PFSK-1 (cell line): ENCODE results near the gene GAB3.

Experiments used
- FOXP2 ChIP-seq: optimal IDR thresholded peaks from 2 replicates; pipeline ENCODE3; 2011; ENCODE audit warnings: borderline replicate concordance, control low read depth, inconsistent platforms; ENCODE audit not compliant: insufficient read depth; ENCODE audit errors: extremely low read length, extremely low read depth
- POLR2AphosphoS5 ChIP-seq: IDR thresholded peaks from 2 replicates; pipeline ENCODE4 v1.6.1; 2012; ENCODE audit warnings: low read depth, mild to moderate bottlenecking, control low read depth, low read length, moderate library complexity
- REST ChIP-seq, 2 experiments: IDR thresholded peaks; 2 replicates each; pipeline versions ENCODE4 v1.6.1 to v1.8.0; 2011 to 2012; ENCODE audit warnings: low read depth in 2 of 2, low read length in 2 of 2, control low read depth in 1 of 2, inconsistent platforms in 1 of 2, mild to moderate bottlenecking in 1 of 2, moderate library complexity in 1 of 2; ENCODE audit not compliant: insufficient read depth in 1 of 2
- SIN3A ChIP-seq: IDR thresholded peaks from 2 replicates; pipeline ENCODE4 v1.6.1; 2012; ENCODE audit warnings: mild to moderate bottlenecking, low read length, moderate library complexity, borderline replicate concordance; ENCODE audit not compliant: insufficient read depth
- TAF1 ChIP-seq: IDR thresholded peaks from 2 replicates; pipeline ENCODE4 v1.6.1; 2012; ENCODE audit warnings: low read length, control low read depth, borderline replicate concordance; ENCODE audit not compliant: insufficient read depth

The GAB3 gene

GRCh38 chrX:154733066-154733425 lies 17.8 kb downstream of the GAB3 start:
- TF ChIP-seq SIN3A (no peak), REST (IDR thresholded peaks at IDR 0.05; ENCODE audit: insufficient read depth in 1 of 2, low read depth in 2 of 2, low read length in 2 of 2) (no peak), TAF1 (no peak), FOXP2 (no peak), POLR2AphosphoS5 (no peak)

- TF ChIP-seq SIN3A, result no peak
- no peak for TF ChIP-seq POLR2AphosphoS5
- no peak for TF ChIP-seq TAF1
- TF ChIP-seq REST (IDR thresholded peaks at IDR 0.05; ENCODE audit: insufficient read depth in 1 of 2, low read depth in 2 of 2, low read length in 2 of 2), result no peak
- no peak for TF ChIP-seq FOXP2
Measured at GRCh38 chrX:154732421-154733065, 18.3 kb downstream of the GAB3 start.

GRCh38 chrX:154731881-154732280 lies 19.0 kb downstream of the GAB3 start:
- TF ChIP-seq POLR2AphosphoS5 (no peak), REST (IDR thresholded peaks at IDR 0.05; ENCODE audit: insufficient read depth in 1 of 2, low read depth in 2 of 2, low read length in 2 of 2) (no peak), FOXP2 (no peak), TAF1 (no peak), SIN3A (no peak)

- TF ChIP-seq SIN3A (no peak), REST (IDR thresholded peaks at IDR 0.05; ENCODE audit: insufficient read depth in 1 of 2, low read depth in 2 of 2, low read length in 2 of 2) (no peak), POLR2AphosphoS5 (no peak), TAF1 (no peak), FOXP2 (no peak)
Measured at GRCh38 chrX:154731184-154731583, 19.7 kb downstream of the GAB3 start.
